ENCODE results near the gene CAP1. TPM values are rescaled to one million over a fixed set of nuclear protein-coding genes. Genes with fewer than 3 reads are reported as not detected.

The CAP1 gene
- total RNA-seq, 1 experiment from 2014 or later = 255 TPM

- Histone ChIP-seq H4K5ac (ENCODE audit: insufficient read length, low read depth, low read length) (peak overlapping the region; percentile 18), H2BK15ac (ENCODE audit: low read depth, low read length) (no peak overlapping the region), H2BK20ac (ENCODE audit: low read depth, low read length, poor library complexity, severe bottlenecking) (no peak overlapping the region), H3K79me1 (ENCODE audit: insufficient read depth, low read depth, low read length, poor library complexity, severe bottlenecking) (peaks cover 8% of the 10 kb centered on the region), H3K56ac (ENCODE audit: insufficient read length, low read depth, low read length) (no peak overlapping the region), H2AK5ac (ENCODE audit: insufficient read length, low read length) (no peak overlapping the region), H3K18ac (ENCODE audit: insufficient read length, low read depth, low read length) (peak overlapping the region; percentile 98), H3K27me3 (ENCODE audit: insufficient read depth, low read length) (no peaks in the 10 kb centered on the region), H3K4me1 (ENCODE audit: insufficient read depth, low read length) (no peaks in the 10 kb centered on the region; the same call in none of the 2 replicates), H3K27ac (ENCODE audit: insufficient read length, low read depth, low read length) (peak overlapping the region; percentile 60), H4K8ac (replicated peaks; ENCODE audit: insufficient read length, low read depth, low read length) (no peak overlapping the region), H3K9me3 (ENCODE audit: control insufficient read depth, low read depth, low read length) (no peaks in the 10 kb centered on the region), H4K20me1 (ENCODE audit: control insufficient read depth, insufficient read depth, insufficient read length) (no peaks in the 10 kb centered on the region), H3T11ph (ENCODE audit: low read length) (peak overlapping the region; percentile 89), H3K23me2 (ENCODE audit: insufficient read length, low read depth, low read length, poor library complexity, severe bottlenecking) (peaks cover 14% of the 10 kb centered on the region), H3K23ac (ENCODE audit: insufficient read length, low read depth, low read length) (no peak overlapping the region), H2BK120ac (ENCODE audit: low read depth, low read length, poor library complexity, severe bottlenecking) (peak overlapping the region; percentile 42), H2AFZ (ENCODE audit: low read length) (no peak overlapping the region), H3K79me2 (ENCODE audit: insufficient read depth, low read length) (peaks cover 22% of the 10 kb centered on the region), H3K9ac (ENCODE audit: extremely low read depth, insufficient read length, low read length) (peak overlapping the region; percentile 87), H2BK12ac (ENCODE audit: insufficient read length, low read depth, low read length) (no peak overlapping the region), H4K91ac (ENCODE audit: insufficient read length, low read depth, low read length) (no peak overlapping the region), H2BK5ac (ENCODE audit: insufficient read length, low read length) (peak overlapping the region; percentile 42), H3K4ac (ENCODE audit: low read depth, low read length) (peak overlapping the region; percentile 56; the same call in 1 of the 2 replicates), H3K14ac (ENCODE audit: insufficient read depth, low read length) (peak overlapping the region; percentile 98), H3K4me2 (ENCODE audit: insufficient read depth, insufficient read length, low read length) (peak overlapping the region; percentile 90)
- DNase-seq = peak; percentile 83
- Mint-ChIP-seq H3K27me3 (ENCODE audit: low read depth) (no peaks in the 10 kb centered on the region), H3K9me3 (no peaks in the 10 kb centered on the region), H3K36me3 (ENCODE audit: insufficient read depth in 1 of 3, low read depth in 3 of 3) (peaks cover 13 to 27% (median 17%) of the 10 kb centered on the region in 3 experiments), H3K4me3 (peak overlapping the region; percentile 94 to 97), H3K4me1 (peaks cover 15 to 23% of the 10 kb centered on the region in 2 experiments), H3K27ac (peak overlapping the region; percentile 72 to 100 (median 98))
- TF ChIP-seq, protein P1, sequence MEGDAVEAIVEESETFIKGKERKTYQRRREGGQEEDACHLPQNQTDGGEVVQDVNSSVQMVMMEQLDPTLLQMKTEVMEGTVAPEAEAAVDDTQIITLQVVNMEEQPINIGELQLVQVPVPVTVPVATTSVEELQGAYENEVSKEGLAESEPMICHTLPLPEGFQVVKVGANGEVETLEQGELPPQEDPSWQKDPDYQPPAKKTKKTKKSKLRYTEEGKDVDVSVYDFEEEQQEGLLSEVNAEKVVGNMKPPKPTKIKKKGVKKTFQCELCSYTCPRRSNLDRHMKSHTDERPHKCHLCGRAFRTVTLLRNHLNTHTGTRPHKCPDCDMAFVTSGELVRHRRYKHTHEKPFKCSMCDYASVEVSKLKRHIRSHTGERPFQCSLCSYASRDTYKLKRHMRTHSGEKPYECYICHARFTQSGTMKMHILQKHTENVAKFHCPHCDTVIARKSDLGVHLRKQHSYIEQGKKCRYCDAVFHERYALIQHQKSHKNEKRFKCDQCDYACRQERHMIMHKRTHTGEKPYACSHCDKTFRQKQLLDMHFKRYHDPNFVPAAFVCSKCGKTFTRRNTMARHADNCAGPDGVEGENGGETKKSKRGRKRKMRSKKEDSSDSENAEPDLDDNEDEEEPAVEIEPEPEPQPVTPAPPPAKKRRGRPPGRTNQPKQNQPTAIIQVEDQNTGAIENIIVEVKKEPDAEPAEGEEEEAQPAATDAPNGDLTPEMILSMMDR (conservative IDR thresholded peaks at IDR 0.05) = no peak
- WGBS (ENCODE audit: extremely low coverage, insufficient read length, low lambda C conversion rate) = no CpG with 5 or more reads among the region's 52 CpGs
Measured at GRCh38 chr1:40039757-40040510, 595 bp upstream of the CAP1 start.
